CD4-positive, alpha-beta T cell treated with Interleukin-12 subunit alpha and Interleukin-12 subunit beta, for 1 hour (primary cell): ENCODE results near the gene LRRC8A.
A peak's percentile ranks its signal among the peaks of the same experiment; 100 is the strongest.
"Not testable (repeated sequence)": the region's sequence is repeated elsewhere in the genome, so short reads cannot be mapped to it uniquely, and the experiment has no call there.

Experiments
- DNase-seq: peaks from one replicate; pipeline ENCODE4 v3.0.0-alpha.2; 2020

LRRC8A gene

DNA sequence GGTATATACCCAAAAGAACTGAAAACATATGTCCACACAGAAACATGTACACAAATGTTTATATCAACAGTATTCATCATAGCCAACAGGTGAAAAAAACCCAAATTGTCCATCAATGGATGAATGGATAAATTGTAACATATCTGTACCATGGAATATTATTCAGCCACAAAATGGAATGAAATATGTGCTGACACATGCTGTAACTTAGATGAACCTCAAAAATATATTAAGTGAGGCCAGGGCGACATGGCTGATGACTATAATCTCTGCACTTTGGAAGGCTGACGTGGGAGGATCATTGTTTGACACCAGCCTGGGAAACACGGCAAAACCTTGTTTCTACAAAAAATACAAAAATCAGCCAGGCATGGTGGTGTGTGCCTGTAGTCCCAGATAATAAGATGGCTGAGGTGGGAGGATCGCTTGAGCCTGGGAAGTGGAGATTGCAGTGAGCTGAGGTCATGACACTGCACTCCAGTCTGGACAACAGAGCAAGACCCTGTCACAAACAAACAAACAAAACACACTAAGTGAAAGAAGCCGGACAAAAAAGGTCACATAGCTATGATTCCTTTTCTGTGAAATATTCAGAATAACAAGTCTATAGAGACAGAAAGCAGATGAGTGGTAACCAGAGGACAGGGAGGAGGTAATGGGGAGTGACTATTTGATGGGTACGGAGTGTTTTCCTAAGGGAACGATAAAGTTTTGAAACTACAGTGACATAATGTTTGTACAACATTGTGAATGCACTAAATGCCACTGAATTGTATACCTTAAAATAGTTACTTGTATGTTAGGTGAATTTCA is 11.6 kb upstream of the LRRC8A start:
- no peak for DNase-seq

- not testable (repeated sequence) for DNase-seq
Measured at GRCh38 chr9:128870941-128871265, 11.0 kb upstream of the LRRC8A start.

GRCh38 chr9:128877852-128878251 is 4.1 kb upstream of the LRRC8A start:
- no peak for DNase-seq

GRCh38 chr9:128882677-128883603 is 1.0 kb downstream of the LRRC8A start:
- DNase-seq, result no peak

- no peak for DNase-seq
Measured at GRCh38 chr9:128884164-128884563, 2.2 kb downstream of the LRRC8A start.

DNA sequence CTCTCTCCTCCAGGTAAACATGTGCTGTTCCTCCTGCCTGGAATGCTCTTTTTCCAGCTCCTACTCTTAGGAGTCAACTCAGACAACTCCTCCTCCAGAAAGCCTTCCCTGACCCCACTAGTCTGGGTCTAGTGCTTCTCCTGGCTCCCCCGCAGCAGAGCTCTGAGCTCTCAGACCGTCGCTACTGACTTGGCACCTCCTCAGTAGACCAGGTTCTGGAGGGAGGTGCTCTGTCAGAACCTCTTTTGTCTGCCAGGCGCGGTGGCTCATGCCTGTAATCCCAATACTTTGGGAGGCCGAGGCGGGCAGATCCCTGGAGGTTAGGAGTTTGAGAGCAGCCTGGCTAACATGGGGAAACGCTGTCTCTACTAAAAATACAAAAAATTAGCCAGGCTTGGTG is 3.4 kb downstream of the LRRC8A start:
- no peak for DNase-seq

DNA sequence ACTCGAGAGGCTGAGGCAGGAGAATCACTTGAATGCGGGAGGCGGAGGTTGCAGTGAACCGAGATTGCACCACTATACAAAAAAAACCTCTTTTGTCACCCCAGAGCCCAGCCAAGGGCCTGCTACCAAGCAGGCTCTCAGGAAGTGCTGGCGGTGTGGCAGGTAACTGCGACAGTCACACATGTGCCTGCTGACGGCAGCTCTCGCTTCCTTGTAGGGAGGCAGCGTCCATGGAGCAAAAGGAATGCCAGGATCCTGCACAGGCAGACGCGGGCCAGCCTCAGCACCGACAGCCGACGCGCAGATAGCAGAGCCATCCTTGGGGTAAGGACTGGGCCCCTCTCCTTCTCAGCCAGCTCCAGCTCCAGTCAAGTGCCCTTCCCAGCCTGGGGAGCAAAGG is 3.9 kb downstream of the LRRC8A start:
- DNase-seq, result no peak

GRCh38 chr9:128886211-128886891 is 4.4 kb downstream of the LRRC8A start:
- DNase-seq, result no peak

DNA sequence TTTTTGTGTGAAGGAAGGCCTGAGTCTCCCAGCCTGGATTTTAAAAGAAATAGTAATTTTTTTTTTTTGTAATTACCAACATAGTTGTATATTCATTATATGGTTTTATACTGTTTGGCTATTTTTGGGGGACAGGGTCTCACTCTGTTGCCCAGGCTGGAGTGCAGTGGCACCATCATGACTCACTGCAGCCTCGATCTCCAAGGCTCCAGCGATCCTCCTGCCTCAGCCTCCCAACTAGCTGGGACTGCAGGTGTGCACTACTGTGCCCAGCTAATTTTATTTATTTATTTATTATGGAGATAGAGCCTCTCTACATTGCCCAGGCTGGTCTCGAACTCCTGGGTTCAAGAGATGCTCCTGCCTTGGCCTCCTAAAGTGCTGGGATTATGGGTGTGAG is 5.1 kb downstream of the LRRC8A start:
- no peak for DNase-seq

- DNase-seq, result no peak
Measured at GRCh38 chr9:128887914-128888350, 6.0 kb downstream of the LRRC8A start.

DNA sequence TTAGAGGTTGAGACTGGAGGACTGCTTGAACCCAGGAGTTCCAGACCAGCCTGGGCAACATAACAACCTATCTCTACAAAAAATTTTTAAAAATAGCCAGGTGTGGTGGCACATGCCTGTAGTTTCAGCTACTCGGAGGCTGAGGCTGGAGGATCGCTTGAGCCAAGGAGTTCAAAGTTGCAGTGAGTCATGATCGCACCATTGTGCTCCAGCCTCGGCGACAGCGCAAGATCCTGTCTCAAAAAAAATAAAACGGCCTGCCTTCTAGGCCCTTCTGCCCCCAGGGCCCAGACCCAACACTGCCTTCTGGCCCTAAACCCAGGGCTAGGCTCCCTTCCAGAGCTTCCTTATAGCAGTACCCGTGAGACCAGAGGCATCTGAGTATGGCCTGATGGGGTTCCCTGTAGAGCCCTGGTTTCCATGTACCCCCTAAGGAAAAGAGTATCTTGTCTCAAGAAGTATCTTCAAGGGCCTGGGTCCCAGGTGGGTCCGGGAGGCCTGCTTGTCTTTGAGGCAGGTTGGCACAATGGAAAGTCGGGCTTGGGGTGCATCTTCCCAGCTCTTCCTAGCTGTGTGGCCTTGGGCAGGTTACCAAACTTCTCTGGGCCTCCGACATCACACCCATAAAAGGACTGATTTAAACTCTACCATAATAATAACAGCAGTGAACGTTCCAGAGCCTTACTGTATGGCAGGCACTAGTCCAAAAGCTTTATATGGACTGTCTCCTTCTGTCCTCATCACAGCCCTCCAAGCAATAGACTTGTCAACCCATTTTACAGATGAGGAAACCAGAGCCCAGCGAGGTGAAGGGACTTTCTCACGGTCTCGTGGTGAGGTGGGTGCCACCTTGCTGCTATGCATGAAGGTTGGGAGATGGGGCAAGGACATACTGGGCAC is 9.6 kb downstream of the LRRC8A start:
- no peak for DNase-seq

- DNase-seq, result peak; percentile 43
Measured at GRCh38 chr9:128892221-128892921, 10.4 kb downstream of the LRRC8A start.

- DNase-seq, result no peak
Measured at GRCh38 chr9:128893354-128893753, 11.4 kb downstream of the LRRC8A start.

GRCh38 chr9:128894764-128895163 is 12.8 kb downstream of the LRRC8A start:
- no peak for DNase-seq

GRCh38 chr9:128895556-128895955 is 13.6 kb downstream of the LRRC8A start:
- DNase-seq, result no peak

DNA sequence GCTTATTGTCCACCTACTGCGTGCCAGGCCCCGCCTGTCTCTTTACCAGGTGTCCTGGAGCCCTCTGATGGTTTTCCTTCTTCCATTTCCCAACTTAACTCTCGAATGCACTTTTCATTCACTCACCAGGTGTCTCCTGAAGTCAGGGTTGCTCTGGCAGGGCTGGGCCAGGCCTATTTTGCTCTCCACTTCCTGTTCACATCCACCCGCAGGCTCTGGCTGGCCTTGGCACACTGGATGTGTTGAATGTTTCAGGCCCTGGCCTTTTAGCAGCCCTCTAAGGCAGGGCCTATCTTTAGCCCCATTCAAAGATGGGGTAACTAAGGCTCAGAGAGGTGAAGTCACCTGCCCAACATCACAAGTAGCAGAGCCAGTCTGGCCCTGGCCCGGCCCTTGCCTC is 16.4 kb downstream of the LRRC8A start:
- no peak for DNase-seq

DNA sequence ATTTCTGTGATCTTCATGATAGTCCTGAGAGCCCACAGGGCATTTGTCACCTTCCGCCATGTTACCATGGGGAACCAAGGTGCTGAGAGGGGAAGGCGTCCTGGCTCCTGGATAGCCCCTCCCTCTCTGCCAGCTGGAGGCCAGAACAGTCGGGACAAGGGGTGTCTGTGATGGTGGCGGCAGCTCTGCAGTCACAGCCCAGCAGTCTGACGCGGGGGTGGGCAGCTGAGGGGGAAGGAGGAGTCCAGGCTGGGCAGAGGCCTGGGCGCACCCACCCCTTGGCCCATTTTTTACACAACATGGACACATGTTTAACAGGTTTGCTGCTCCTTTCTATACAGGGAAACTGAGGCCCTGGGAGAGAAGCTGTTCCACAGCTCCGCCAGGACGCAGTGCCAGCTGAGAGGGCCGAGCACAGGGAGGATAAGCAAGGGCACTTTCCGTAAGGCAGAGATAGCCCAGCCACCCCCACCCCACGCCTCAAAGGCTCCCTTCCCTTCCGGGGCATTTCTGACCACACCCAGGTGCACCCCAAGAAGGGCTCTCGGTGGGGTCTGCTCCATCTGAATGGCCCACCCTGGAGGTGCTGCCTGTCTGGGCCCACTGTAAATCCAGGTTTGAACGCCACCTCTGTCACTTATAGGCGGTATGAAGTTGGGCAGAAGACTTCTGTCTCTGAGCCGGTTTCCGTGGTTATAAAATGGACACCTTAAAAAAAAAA is 17.1 kb downstream of the LRRC8A start:
- no peak for DNase-seq

DNA sequence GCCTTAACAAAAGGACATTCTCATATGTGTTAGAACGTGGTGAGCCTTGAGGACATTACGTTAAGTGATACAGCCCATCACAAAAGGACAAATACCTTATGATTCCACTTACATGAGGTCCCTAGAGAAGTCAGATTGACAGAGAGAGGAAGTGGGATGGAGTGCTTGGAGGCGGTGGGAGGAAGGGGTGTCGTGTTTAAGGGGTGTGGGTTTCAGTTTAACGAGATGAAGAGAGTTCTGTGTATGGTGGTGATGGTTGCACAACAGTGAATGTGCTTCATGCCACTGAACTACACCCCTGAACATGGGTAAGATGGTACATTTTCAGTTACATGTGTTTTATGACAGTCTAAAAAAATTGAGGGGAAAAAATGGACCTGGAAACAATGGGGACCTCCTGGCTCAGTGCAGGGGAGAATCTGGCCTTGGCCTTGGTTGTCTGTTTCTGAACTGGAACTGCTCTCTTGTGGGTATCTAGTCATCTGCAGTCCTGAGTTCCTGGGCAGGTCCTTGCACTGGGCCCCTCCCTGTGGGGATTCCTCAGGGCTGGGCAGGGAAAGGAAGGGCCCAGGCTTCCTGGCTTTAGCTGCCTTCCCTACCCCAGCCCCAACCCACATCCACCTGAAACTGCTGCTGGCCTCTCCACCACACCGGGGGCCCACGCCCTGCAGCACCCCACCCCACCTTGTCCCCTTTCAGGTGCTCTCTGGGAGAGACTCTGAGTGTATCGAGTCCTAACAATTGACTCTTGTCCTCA is 17.8 kb downstream of the LRRC8A start:
- DNase-seq, result no peak

DNA sequence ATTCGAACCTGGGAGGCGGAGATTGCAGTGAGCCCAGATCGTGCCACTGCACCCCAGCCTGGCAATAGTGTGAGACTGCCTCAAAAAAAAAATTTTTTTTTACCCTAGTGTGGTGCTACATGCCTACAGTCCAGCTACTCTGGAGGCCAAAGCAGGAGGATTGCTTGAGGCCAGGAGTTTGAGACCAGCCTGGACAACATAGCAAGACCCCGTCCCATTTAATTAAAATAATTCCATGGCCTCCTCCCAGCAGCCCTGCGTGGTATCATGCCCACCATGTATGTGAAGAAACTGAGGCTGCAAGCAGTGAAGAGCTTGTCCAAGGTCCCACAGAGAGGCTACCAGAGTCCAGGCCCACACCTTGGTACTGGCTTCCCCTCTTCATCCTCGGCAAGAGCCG is 19.4 kb downstream of the LRRC8A start:
- DNase-seq, result no peak

- DNase-seq, result no peak
Measured at GRCh38 chr9:128901822-128902221, 19.9 kb downstream of the LRRC8A start.
